Body of pancreas (tissue), 4 donors: Measurements from ENCODE around the gene LPIN2. TPM values are rescaled to one million over a fixed set of nuclear protein-coding genes. Genes with fewer than 3 reads are reported as not detected.
"Not testable (repeated sequence)": the region's sequence is repeated elsewhere in the genome, so short reads cannot be mapped to it uniquely, and the experiment has no call there.

Source experiments
- ATAC-seq: fragments of 150-250 bp; one replicate; pipeline ENCODE4 v1.9.1; 2016
- DNase-seq, 4 donors: peaks; one replicate each; pipeline ENCODE4 v3.0.0-alpha.2; 2019
- H3K27ac ChIP-seq, 4 donors: fragments of 200-600 bp; sonication (generic); 1 replicate in 3 of 4; 2 replicates in 1 of 4; pipeline versions ENCODE4 v1.5.1 to v1.6.1; 2016 to 2019; ENCODE audit warnings: mild to moderate bottlenecking in 1 of 4, mixed read lengths in 1 of 4, moderate library complexity in 1 of 4
- H3K27me3 ChIP-seq, 2 donors: fragments of 200-600 bp; sonication (generic); one replicate each; pipeline ENCODE4 v1.6.0; 2016; ENCODE audit warnings: mild to moderate bottlenecking in 1 of 2
- H3K36me3 ChIP-seq, 2 donors: fragments of 200-600 bp; sonication (generic); replicated peaks in 1 of 2; 2 replicates each; pipeline ENCODE4 v1.5.1; 2016; ENCODE audit warnings: low read depth in 2 of 2; ENCODE audit not compliant: insufficient read depth in 1 of 2
- H3K4me1 ChIP-seq: fragments of 200-600 bp; sonication (generic); one replicate; pipeline ENCODE4 v1.6.0; 2016
- H3K4me3 ChIP-seq, 2 donors: fragments of 200-600 bp; sonication (generic); 1 replicate in 1 of 2; 2 replicates in 1 of 2; pipeline ENCODE4 v1.5.1; 2016 to 2019
- H3K9me3 ChIP-seq, 3 donors: fragments of 200-600 bp; sonication (generic); 1 replicate in 2 of 3; 2 replicates in 1 of 3; pipeline ENCODE4 v1.5.1; 2016
- CTCF ChIP-seq, 7 experiments: fragments of 450-650 bp in 4 of 7; fragments of 200-600 bp in 3 of 7; sonication (generic) in 3 of 7; IDR thresholded peaks; one replicate each; pipeline ENCODE4 v1.5.1; 2016 to 2019; ENCODE audit warnings: antibody characterized with exemption in 7 of 7
- POLR2A ChIP-seq, 3 donors: fragments of 450-650 bp; IDR thresholded peaks; one replicate each; pipeline ENCODE4 v1.6.1; 2016; ENCODE audit warnings: antibody characterized with exemption in 3 of 3, mild to moderate bottlenecking in 2 of 3
- WGBS, 2 donors: methylation state at CpG; one replicate each; pipeline ENCODE4 v1.1.5; 2017; 5-methylcytosine and 5-hydroxymethylcytosine counted together
- intact Hi-C: fragments of 100-400 bp; cut with DNase I; formaldehyde crosslinking; loops from one replicate; pipeline ENCODE4 v1.15.1; 2023
- total RNA-seq, 2 donors: library from RNA; depleted of rRNA; stranded (reverse); fragments of >200 nt; gene quantifications; one replicate each; pipeline ENCODE4 v1.1.0, GENCODE V29; 2016

Gene LPIN2
- total RNA-seq, 2 donors from 2014 or later, result 10.9 to 35.3 TPM

GRCh38 chr18:3051718-3052410 is 38.9 kb upstream of the LPIN2 start:
- Histone ChIP-seq H3K27me3 (no peaks in the 10 kb centered on the region), H3K4me1 (peaks cover 16% of the 10 kb centered on the region), H3K36me3 (no peaks in the 10 kb centered on the region), H3K4me3 (no peak overlapping the region), H3K27ac (peak overlapping the region in 3 of 4 donors; percentile 16 to 57 (median 57)), H3K9me3 (no peaks in the 10 kb centered on the region)
- peak; percentile 34 to 81 (median 58) for DNase-seq
- intact Hi-C loops, result no loop called here
- WGBS, 2 donors, result 31 to 39% methylated on average over 8 of the region's 8 CpGs
- no peak for TF ChIP-seq CTCF (IDR thresholded peaks at IDR 0.05)
- no peak for TF ChIP-seq POLR2A (IDR thresholded peaks at IDR 0.05)
- ATAC-seq, result peak; percentile 91

GRCh38 chr18:3049897-3050454 is 37.0 kb upstream of the LPIN2 start:
- H3K36me3 ChIP-seq, H3K27me3 ChIP-seq, H3K9me3 ChIP-seq, H3K27ac ChIP-seq, intact Hi-C loops, H3K4me3 ChIP-seq, ATAC-seq, DNase-seq: not testable (repeated sequence)
- H3K4me1 ChIP-seq, result peaks cover 25% of the 10 kb centered on the region
- WGBS, 2 donors, result 72 to 88% methylated on average over 2 to 3 of the region's 8 CpGs

- 91 to 98% methylated on average over 3 of the region's 3 CpGs for whole genome bisulfite sequencing, 2 donors
- ATAC-seq (no peak), DNase-seq (no peak)
- intact Hi-C loops, result no loop called here
- Histone ChIP-seq H3K36me3 (no peaks in the 10 kb centered on the region), H3K4me3 (no peak overlapping the region), H3K9me3 (no peaks in the 10 kb centered on the region), H3K4me1 (peaks cover 30% of the 10 kb centered on the region), H3K27me3 (no peaks in the 10 kb centered on the region), H3K27ac (no peak overlapping the region)
- TF ChIP-seq CTCF (IDR thresholded peaks at IDR 0.05) (no peak), POLR2A (IDR thresholded peaks at IDR 0.05) (no peak)
These were observed 35.9 kb upstream of the LPIN2 start for GRCh38 chr18:3048820-3049349.

- H3K9me3 ChIP-seq, result no peaks in the 10 kb centered on the region
- H3K27me3 ChIP-seq, result no peaks in the 10 kb centered on the region
- intact Hi-C loops, result no loop called here
- H3K4me1 ChIP-seq, result peaks cover 30% of the 10 kb centered on the region
- no peak for ATAC-seq
- WGBS, 2 donors, result 68 to 82% methylated on average over 6 of the region's 6 CpGs
- H3K4me3 ChIP-seq, result no peak overlapping the region
- H3K36me3 ChIP-seq, result no peaks in the 10 kb centered on the region
- no peak overlapping the region for H3K27ac ChIP-seq
- no peak for TF ChIP-seq CTCF (IDR thresholded peaks at IDR 0.05)
- TF ChIP-seq POLR2A (IDR thresholded peaks at IDR 0.05), result no peak
- no peak for DNase-seq
These were observed 35.2 kb upstream of the LPIN2 start for GRCh38 chr18:3048121-3048520.

GRCh38 chr18:3046216-3046808 is 33.4 kb upstream of the LPIN2 start:
- DNase-seq (no peak), ATAC-seq (no peak)
- 81 to 86% methylated on average over 4 of the region's 4 CpGs for WGBS, 2 donors
- intact Hi-C loops, result no loop called here
- Histone ChIP-seq H3K4me1 (peaks cover 16% of the 10 kb centered on the region), H3K4me3 (no peak overlapping the region), H3K27me3 (no peaks in the 10 kb centered on the region), H3K9me3 (no peaks in the 10 kb centered on the region), H3K27ac (no peak overlapping the region), H3K36me3 (no peaks in the 10 kb centered on the region)
- no peak for TF ChIP-seq CTCF (IDR thresholded peaks at IDR 0.05)
- TF ChIP-seq POLR2A (IDR thresholded peaks at IDR 0.05), result no peak
